ENCODE results near the gene IRAK1.

The IRAK1 gene

DNA sequence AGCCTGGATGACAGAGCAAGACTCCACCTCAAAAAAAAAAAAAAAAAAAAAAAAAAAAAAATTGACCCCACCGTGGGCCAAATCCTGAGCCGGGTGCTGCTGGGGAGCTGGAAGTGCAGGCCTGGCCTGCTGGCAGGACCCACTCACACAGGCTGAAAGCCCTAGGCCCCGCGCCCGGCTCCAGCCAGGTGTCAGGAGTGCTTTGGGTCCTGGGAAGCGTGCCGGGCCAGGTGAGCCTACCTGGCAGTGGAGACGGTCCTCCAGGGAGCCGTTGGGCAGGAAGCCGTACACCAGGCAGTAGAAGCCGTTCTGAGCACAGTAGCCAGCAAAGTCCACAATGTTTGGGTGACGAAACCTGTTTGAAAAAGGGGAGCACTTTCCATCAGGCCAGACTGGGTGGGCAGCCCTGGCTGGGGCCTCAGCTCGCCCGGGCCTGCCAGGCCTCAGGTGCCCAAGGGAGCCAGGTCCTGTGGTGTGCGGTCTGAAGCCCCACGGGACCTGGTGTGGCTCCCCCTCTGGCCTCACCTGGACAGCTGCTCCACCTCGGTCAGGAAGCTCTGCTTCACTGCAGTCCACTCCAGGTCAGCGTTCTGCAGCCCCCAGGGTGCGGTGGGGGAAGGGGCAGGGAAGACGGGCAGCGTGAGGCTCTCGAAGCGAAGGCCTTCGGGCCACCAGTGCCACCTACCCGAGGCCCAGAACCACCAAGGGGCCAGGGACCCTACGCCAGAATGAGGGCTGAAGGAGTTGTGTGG is 1.8 kb downstream of the IRAK1 start:
- DNase-seq (ENCODE audit: low spot score) = no peak
- CTCF ChIA-PET = no interaction called here
- TF ChIP-seq, protein P1, sequence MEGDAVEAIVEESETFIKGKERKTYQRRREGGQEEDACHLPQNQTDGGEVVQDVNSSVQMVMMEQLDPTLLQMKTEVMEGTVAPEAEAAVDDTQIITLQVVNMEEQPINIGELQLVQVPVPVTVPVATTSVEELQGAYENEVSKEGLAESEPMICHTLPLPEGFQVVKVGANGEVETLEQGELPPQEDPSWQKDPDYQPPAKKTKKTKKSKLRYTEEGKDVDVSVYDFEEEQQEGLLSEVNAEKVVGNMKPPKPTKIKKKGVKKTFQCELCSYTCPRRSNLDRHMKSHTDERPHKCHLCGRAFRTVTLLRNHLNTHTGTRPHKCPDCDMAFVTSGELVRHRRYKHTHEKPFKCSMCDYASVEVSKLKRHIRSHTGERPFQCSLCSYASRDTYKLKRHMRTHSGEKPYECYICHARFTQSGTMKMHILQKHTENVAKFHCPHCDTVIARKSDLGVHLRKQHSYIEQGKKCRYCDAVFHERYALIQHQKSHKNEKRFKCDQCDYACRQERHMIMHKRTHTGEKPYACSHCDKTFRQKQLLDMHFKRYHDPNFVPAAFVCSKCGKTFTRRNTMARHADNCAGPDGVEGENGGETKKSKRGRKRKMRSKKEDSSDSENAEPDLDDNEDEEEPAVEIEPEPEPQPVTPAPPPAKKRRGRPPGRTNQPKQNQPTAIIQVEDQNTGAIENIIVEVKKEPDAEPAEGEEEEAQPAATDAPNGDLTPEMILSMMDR (conservative IDR thresholded peaks at IDR 0.05; ENCODE audit: low read depth) = no peak
- H3K27ac ChIP-seq = peak overlapping the region; percentile 89
- POLR2A ChIA-PET (ENCODE audit: low non-redundant PET) = interaction anchor here (0.6 kb wide), 1 partner anchor 294 kb away, joined by 4 read pairs; the partner anchor contains the start of gene BCAP31

DNA sequence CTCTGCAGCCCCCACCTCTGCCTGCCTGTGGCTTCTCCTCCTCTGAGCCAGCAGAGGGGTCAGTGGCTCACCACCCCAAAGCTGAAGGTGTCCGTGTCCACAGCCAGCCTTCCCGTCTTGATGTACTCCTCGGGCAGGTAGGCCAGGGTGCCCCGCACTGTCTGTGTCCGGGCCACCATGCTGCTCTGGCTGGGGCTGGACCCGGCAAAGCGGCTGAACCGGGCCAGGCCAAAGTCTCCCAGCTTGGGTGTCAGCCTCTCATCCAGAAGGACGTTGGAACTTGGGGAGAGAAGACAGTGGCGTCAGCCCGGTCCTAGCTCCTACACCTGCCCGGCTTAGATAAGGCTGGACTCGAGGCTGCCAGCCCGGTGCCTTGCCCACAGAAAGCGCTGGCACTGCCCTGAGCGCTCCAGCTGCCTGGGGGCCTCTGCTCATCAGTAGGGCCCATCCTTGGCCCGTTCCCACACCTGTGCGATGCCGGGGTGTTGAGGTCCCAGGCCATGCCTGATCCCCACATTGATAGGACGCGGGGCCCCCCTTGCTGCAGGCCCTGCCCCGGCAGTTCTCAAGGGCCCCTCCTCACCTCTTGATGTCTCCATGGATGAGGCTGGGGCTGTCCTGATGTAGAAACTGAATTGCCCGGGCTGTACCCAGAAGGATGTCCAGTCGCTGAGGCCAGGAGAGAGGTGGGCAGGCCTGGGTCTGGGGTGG is 3.2 kb downstream of the IRAK1 start:
- CTCF ChIA-PET = no interaction called here
- H3K27ac ChIP-seq = peak overlapping the region; percentile 89
- no peak for DNase-seq (ENCODE audit: low spot score)
- TF ChIP-seq, protein P1 (conservative IDR thresholded peaks at IDR 0.05; ENCODE audit: low read depth) = no peak
- POLR2A ChIA-PET (ENCODE audit: low non-redundant PET) = no interaction called here

DNA sequence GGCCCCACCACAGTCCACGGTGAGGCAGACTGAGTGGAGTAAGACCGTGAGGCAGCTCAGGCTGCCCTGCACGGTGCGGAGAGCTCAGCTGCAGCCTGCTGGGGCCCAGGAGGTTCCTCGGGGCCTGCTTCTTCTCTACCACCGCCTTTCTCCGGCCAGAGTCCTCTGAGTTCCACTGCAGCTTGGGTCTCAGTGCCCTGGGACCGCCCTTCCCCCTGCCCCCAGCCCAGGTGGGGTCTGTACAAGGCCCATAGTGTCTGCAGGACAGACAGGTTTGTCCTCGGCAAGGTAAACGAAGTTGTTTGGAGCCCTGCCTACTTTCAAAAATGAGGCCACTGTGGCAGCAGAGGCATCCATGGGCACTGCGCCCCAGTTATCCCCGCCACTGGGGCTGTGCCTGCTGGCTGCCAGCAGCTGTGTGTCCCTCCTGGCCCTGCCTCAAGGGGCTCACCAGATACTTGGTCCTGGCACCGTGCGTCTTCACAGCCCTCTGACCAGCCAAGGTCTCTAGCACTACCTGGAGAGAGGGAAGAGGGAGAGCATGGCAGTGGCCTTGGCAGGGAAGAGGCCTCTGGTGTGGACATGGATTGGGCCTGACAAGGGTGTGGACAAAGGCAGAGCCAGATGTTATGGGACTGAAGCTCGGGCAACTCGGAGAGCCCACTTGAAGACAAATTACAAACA is 4.0 kb downstream of the IRAK1 start:
- H3K27ac ChIP-seq = peak overlapping the region; percentile 89
- ChIA-PET POLR2A (ENCODE audit: low non-redundant PET) (no interaction called here), CTCF (interaction anchor here (0.5 kb wide), 1 partner anchor 39 kb away, joined by 3 read pairs; no protein-coding TSS in a partner anchor)
- TF ChIP-seq, protein P1 (conservative IDR thresholded peaks at IDR 0.05; ENCODE audit: low read depth) = no peak
- DNase-seq (ENCODE audit: low spot score) = no peak

DNA sequence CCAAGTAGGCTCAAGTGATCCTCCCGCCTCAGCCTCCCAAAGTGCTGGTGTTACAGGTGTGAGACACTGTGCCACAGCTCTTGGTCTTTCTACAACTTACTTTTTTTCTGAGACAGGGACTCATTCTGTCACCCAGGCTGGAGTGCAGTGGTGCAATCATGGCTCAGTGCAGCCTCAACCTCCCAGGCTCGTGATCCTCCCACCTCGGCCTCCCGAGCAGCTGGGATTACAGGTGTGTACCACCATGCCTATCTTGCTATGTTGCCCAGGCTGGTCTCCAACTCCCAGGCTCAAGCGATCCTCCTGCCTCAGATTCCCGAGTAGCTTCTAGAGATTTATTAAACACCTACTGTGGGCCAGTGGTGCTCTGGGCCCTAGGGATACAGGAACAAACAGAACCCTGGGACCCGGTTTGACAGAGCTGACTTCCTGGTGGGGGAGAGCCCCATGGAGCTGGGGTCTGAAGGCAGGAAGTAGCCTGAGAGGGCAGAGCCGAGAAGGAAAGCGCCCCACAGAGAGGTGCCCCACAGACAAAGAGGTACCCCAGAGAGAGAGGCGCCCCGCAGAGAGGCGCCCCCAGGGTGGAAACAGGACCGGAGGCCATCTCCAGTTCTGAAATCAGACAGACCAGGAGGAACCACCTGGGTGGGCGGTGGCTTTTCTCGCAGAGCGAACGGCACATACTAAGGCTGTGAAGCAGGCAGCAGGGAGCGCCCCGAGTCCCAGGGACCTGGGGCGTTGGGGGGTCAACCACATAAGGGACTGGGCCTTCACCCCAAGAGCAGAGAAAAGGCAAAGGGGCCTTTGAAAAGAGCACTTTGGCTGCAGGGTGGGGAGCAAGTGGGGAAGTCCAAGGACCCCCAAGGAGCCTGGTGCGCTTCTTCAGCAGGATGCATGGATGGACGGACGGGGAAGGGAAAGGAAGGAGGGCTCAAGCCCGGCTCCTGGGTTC is 5.0 kb downstream of the IRAK1 start:
- TF ChIP-seq, protein P1 (conservative IDR thresholded peaks at IDR 0.05; ENCODE audit: low read depth) = no peak
- DNase-seq (ENCODE audit: low spot score) = no peak
- ChIA-PET CTCF (interaction anchor here (0.5 to 1.1 kb wide), 3 partner anchors 22 to 40 kb away, joined by 3 read pairs; no protein-coding TSS in a partner anchor), POLR2A (ENCODE audit: low non-redundant PET) (no interaction called here)
- H3K27ac ChIP-seq = peak overlapping the region; percentile 89

DNA sequence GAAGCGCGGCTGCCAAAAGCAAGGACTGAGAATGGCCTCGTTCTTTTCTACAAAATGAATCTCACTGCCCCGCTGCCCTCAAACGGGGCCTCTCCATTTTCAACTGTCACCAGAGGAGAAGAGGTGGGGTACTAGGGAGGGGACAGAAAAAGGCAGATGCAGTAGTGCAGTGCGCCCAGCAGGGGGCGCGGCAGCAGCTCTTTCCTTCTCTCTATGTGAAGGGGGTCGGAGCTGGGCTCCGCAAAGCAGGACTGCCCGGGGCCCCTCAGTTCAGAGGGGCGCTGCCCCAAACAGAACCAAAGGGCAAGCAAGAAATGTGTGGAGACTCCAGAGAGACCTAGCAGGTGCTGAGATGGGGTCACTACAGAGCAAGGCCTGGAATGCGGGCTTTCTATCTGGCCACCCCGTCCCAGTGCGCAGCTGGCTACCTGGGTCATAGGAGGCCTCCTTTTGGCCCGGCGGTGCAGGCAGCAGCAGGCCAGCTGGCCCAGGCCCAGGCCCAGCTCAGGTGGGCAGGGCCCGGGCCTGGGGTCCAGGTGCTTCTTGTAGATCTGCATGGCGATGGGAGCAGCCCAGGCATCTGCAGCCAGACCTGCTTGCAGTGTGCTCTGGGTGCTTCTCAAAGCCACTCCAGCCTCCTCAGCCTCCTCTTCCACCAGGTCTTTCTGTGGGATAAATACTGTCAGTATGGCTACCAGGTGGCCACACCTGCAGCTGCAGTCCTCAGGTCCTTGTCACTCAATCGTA is 5.9 kb downstream of the IRAK1 start:
- ChIA-PET CTCF (interaction anchor here (0.6 to 1.4 kb wide), 9 partner anchors 12 to 285 kb away, joined by 3 to 4 read pairs (median 3); no protein-coding TSS in a partner anchor), POLR2A (ENCODE audit: low non-redundant PET) (no interaction called here)
- peak overlapping the region; percentile 89; the same call in 1 of the 2 replicates for H3K27ac ChIP-seq
- TF ChIP-seq, protein P1 (conservative IDR thresholded peaks at IDR 0.05; ENCODE audit: low read depth) = peak; percentile 83
- DNase-seq (ENCODE audit: low spot score) = peak; percentile 21

All from RWPE1 (cell line).